Kidney epithelial cell (primary cell): Measurements from ENCODE around the gene NR0B1. TPM values are rescaled to one million over a fixed set of nuclear protein-coding genes. Genes with fewer than 3 reads are reported as not detected.

Experiments used
- DNase-seq: peaks from one replicate; pipeline ENCODE4 v3.0.0-alpha.2; 2010; ENCODE audit warnings: low read depth
- H3K27me3 ChIP-seq: 2 replicates; pipeline ENCODE4 v1.6.0; 2011; ENCODE audit warnings: low read length; ENCODE audit not compliant: control insufficient read depth, insufficient read depth
- H3K36me3 ChIP-seq: 2 replicates; pipeline ENCODE4 v1.5.1; 2011; ENCODE audit warnings: low read length; ENCODE audit not compliant: control insufficient read depth, insufficient read depth
- H3K4me3 ChIP-seq: 2 replicates; pipeline ENCODE4 v1.5.1; 2011; ENCODE audit warnings: low read depth, mild to moderate bottlenecking, control low read depth, low read length
- total RNA-seq: library from RNA; depleted of rRNA; stranded (reverse); fragments of >200 nt; gene quantifications from 2 replicates; pipeline ENCODE4 v1.2.3, GENCODE V29; 2015
- TF ChIP-seq, protein P1 (sequence below): IDR thresholded peaks from 2 replicates; pipeline ENCODE4 v1.5.1; 2011; ENCODE audit warnings: mild to moderate bottlenecking, moderate library complexity, low read length, control low read depth, inconsistent platforms; ENCODE audit not compliant: insufficient read depth, poor library complexity, severe bottlenecking

NR0B1 gene
- total RNA-seq, 1 donor from 2014 or later = 1.6 TPM

GRCh38 chrX:30304866-30305265, 4.3 kb downstream of the NR0B1 start:
- Histone ChIP-seq H3K4me3 (no peak overlapping the region), H3K36me3 (no peaks in the 10 kb centered on the region), H3K27me3 (peaks cover 9% of the 10 kb centered on the region)
- DNase-seq = no peak
- TF ChIP-seq, protein P1, sequence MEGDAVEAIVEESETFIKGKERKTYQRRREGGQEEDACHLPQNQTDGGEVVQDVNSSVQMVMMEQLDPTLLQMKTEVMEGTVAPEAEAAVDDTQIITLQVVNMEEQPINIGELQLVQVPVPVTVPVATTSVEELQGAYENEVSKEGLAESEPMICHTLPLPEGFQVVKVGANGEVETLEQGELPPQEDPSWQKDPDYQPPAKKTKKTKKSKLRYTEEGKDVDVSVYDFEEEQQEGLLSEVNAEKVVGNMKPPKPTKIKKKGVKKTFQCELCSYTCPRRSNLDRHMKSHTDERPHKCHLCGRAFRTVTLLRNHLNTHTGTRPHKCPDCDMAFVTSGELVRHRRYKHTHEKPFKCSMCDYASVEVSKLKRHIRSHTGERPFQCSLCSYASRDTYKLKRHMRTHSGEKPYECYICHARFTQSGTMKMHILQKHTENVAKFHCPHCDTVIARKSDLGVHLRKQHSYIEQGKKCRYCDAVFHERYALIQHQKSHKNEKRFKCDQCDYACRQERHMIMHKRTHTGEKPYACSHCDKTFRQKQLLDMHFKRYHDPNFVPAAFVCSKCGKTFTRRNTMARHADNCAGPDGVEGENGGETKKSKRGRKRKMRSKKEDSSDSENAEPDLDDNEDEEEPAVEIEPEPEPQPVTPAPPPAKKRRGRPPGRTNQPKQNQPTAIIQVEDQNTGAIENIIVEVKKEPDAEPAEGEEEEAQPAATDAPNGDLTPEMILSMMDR = no peak

GRCh38 chrX:30302956-30303355, 6.2 kb downstream of the NR0B1 start:
- DNase-seq = no peak
- H3K36me3 ChIP-seq = no peaks in the 10 kb centered on the region
- no peak overlapping the region for H3K4me3 ChIP-seq
- TF ChIP-seq, protein P1 = no peak
- no peaks in the 10 kb centered on the region for H3K27me3 ChIP-seq

- H3K36me3 ChIP-seq = no peaks in the 10 kb centered on the region
- DNase-seq = no peak
- TF ChIP-seq, protein P1 = no peak
- H3K27me3 ChIP-seq = no peaks in the 10 kb centered on the region
- no peak overlapping the region for H3K4me3 ChIP-seq
Measured at GRCh38 chrX:30301963-30302362, 7.2 kb downstream of the NR0B1 start.

DNA sequence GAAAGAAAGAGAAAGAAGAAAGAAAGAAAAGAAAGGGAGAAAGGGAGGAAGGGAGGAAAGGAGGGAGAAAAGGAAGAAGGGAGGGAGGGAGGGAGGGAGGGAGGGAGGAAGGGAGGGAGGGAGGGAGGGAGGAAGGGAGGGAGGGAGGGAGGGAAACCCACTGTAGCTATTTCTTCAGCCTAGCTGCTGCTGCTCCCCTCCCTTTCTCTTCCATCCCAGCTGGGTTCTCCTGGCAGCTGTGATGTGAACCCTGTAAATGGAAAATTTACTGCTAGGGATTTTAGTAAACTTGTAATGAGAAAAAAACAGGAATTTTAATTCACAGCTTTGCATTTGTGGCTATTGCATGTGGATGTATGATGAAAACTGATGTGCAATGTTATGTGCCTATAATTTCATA, 8.0 kb downstream of the NR0B1 start:
- TF ChIP-seq, protein P1 = no peak
- no peaks in the 10 kb centered on the region for H3K36me3 ChIP-seq
- no peaks in the 10 kb centered on the region for H3K27me3 ChIP-seq
- no peak for DNase-seq
- H3K4me3 ChIP-seq = no peak overlapping the region

DNA sequence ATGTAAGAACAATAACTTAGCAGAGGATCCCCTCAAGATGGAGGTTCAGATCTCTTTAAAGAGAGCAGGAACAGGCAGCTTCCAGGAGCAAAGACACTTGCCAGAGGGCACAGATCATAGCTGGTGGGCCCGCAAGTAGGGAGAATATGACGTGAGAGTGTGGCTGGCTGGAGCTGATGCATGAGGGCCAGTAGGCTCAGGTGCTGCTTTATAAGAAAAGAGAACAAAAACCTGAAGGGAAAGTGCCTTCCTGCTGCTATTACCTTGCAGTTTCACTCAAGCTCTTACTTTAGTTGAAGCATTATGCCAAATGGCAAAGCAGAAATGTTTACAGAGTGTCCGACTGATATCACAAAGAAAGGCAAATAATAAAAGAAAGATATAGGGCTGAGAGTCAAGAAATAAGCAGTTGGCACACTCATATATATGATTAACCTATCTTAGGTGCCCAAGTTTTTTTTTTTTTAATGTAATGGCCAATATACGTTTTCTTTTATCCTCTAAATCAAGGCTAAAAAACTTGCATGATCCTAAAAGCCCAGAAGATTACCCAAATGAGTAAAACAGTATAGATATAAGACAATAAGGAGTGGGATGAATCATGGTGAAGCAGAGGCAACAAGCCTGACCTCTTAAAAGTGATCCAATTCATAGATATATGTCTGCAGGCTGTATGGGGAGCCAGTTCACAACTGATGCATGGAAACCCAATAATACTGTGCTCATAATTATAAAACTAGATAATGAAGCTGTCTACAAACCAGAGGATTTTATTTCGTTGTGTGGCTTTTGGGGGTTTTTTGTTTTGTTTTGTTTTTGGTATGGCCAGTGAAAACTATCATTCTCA, 12.6 kb downstream of the NR0B1 start:
- TF ChIP-seq, protein P1 = no peak
- Histone ChIP-seq H3K4me3 (no peak overlapping the region), H3K36me3 (no peaks in the 10 kb centered on the region), H3K27me3 (no peaks in the 10 kb centered on the region)
- DNase-seq = no peak
